Left lung (tissue), 10 donors: ENCODE results near the gene LCN2. TPM values are rescaled to one million over a fixed set of nuclear protein-coding genes. Genes with fewer than 3 reads are reported as not detected.

Source experiments
- ATAC-seq: fragments of 200-7000 bp; cut with Tn5 transposase; one replicate; pipeline ENCODE4 v1.9.1; 2020; ENCODE audit warnings: moderate library complexity
- DNase-seq, 4 donors: peaks; one replicate each; pipeline ENCODE4 v3.0.0-alpha.2; 2013 to 2020
- H3K27ac ChIP-seq, 2 donors: fragments of 200-600 bp; sonication (generic) in 1 of 2; one replicate each; pipeline versions ENCODE4 v1.5.0 to v1.8.0; 2020 to 2021
- H3K27me3 ChIP-seq, 2 donors: fragments of 200-600 bp; sonication (generic) in 1 of 2; one replicate each; pipeline versions ENCODE4 v1.5.0 to v1.8.0; 2020 to 2021
- H3K36me3 ChIP-seq, 2 donors: fragments of 200-600 bp; sonication (generic) in 1 of 2; one replicate each; pipeline versions ENCODE4 v1.5.0 to v1.8.0; 2020 to 2021
- H3K4me1 ChIP-seq, 2 donors: fragments of 200-600 bp; one replicate each; pipeline ENCODE4 v1.8.0; 2021
- H3K4me3 ChIP-seq, 2 donors: fragments of 200-600 bp; sonication (generic) in 1 of 2; one replicate each; pipeline versions ENCODE4 v1.5.0 to v1.8.0; 2020 to 2021; ENCODE audit warnings: mild to moderate bottlenecking in 1 of 2
- H3K9me3 ChIP-seq, 2 donors: fragments of 200-600 bp; sonication (generic) in 1 of 2; one replicate each; pipeline versions ENCODE4 v1.5.0 to v1.8.0; 2020 to 2021
- CTCF ChIP-seq, 2 donors: fragments of 200-600 bp; sonication (generic) in 1 of 2; IDR thresholded peaks; one replicate each; pipeline versions ENCODE4 v1.5.0 to v1.8.0; 2021; ENCODE audit warnings: antibody characterized with exemption in 2 of 2
- intact Hi-C, 2 donors: fragments of 100-400 bp; cut with DNase I; formaldehyde crosslinking; loops; one replicate each; pipeline versions ENCODE4 v1.11.2 to v1.14.2; 2022
- polyA plus RNA-seq, 6 donors: library from polyadenylated mRNA; unstranded; fragments of 120-200 nt; gene quantifications; one replicate each; pipeline ENCODE4 v1.2.1, GENCODE V29; 2013; ENCODE audit not compliant: insufficient read length in 6 of 6
- total RNA-seq, 2 donors: library from RNA; stranded (reverse); fragmentation: NEBNext Ultra II Directional; extraction: Animal tissue kit (Norgen Biotek cat#: 25700); gene quantifications; one replicate each; pipeline ENCODE4 v1.2.1, GENCODE V29; 2021
- donor health status: DM: no; HTN: yes; CAD: no.
- donor health status: DM: no; HTN: no; CAD: no.

LCN2 gene
- total and polyA plus RNA-seq, 8 donors: 1.3 to 155 (median 2.4) TPM

GRCh38 chr9:128190516-128191405 lies 41.5 kb downstream of the LCN2 start:
- intact Hi-C loops: no loop called here

GRCh38 chr9:128191406-128192046 lies 42.3 kb downstream of the LCN2 start, which contains the start of gene CIZ1:
TSS of gene CIZ1 (minus strand) at chr9:128191572. CDS start at chr9:128190857, 715 bp downstream.
- ATAC-seq: peak; percentile 94
- intact Hi-C loops: no loop called here
- Histone ChIP-seq H3K27ac (peak within 1 kb of the TSS; percentile 69 to 85), H3K4me1 (peaks cover 7 to 32% of the 10 kb centered on the region in 2 donors), H3K27me3 (peaks cover 0 to 7% of the 10 kb centered on the region in 2 donors), H3K4me3 (peak within 1 kb of the TSS; percentile 58 to 84), H3K9me3 (no peaks in the 10 kb centered on the region), H3K36me3 (peaks cover 0 to 28% of the 10 kb centered on the region in 2 donors)
- peak; percentile 82 to 98 (median 83) for DNase-seq
- peak; percentile 68 to 82 for TF ChIP-seq CTCF (IDR thresholded peaks at IDR 0.05)

More at GRCh38 chr9:128190516-128191405, 41.5 kb downstream of the LCN2 start:
- H3K27ac ChIP-seq: peak overlapping the region; percentile 69 to 85
- peaks cover 0 to 7% of the 10 kb centered on the region in 2 donors for H3K27me3 ChIP-seq
- peak overlapping the region; percentile 58 to 84 for H3K4me3 ChIP-seq
- H3K9me3 ChIP-seq: no peaks in the 10 kb centered on the region
- ATAC-seq (no peak), DNase-seq (peak in 1 of 4 donors; percentile 10)
- TF ChIP-seq CTCF (IDR thresholded peaks at IDR 0.05): no peak
- peaks cover 7 to 32% of the 10 kb centered on the region in 2 donors for H3K4me1 ChIP-seq
- H3K36me3 ChIP-seq: peaks cover 0 to 34% of the 10 kb centered on the region in 2 donors

DNA sequence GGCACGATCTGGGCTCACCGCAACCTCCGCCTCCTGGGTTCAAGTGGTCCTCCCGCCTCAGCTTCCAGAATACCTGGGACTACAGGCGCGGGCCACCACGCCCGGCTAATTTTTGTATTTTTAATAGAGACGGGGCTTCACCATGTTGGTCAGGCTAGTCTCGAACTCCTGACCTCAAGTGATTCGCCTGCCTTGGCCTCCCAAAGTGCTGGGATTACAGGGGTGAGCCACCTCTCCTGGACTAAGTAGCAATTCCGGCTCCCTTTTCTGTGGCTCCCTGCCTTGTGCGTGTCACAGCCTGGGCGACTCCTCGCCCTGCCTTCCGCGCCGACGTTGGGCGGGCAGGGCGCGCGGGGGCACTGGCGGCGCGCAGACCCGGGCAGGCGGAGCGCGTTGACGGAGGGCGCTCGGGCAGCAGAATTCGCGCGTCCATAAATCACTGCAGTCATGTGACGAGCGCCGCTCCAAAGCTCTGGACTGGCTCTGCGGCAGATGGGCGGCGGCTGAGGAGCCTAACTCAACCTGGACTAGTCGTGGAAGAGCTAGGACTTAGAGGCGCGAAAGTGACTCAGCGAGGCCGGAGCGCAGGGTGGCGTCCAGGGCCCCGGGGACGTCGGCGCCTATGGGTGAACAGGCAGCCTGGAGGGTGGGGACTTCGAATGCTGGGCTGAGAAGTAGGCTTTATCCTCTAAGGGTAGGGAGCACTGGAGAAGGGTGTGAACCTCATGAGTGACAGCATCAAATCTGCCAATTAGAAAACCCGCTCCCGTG lies 43.5 kb downstream of the LCN2 start:
- peak; percentile 56 to 94 (median 76) for DNase-seq
- Histone ChIP-seq H3K27ac (peak overlapping the region; percentile 72 to 85), H3K4me1 (peaks cover 7 to 32% of the 10 kb centered on the region in 2 donors), H3K27me3 (peaks cover 0 to 7% of the 10 kb centered on the region in 2 donors), H3K4me3 (peak overlapping the region; percentile 17 to 84), H3K9me3 (no peaks in the 10 kb centered on the region), H3K36me3 (peaks cover 0 to 19% of the 10 kb centered on the region in 2 donors)
- peak; percentile 76 for ATAC-seq
- TF ChIP-seq CTCF (IDR thresholded peaks at IDR 0.05): peak in 1 of 2 donors; percentile 25
- intact Hi-C loops: no loop called here

- H3K4me3 ChIP-seq: no peak overlapping the region
These were observed 44.3 kb downstream of the LCN2 start for GRCh38 chr9:128193469-128194096.

More at GRCh38 chr9:128193469-128194096, 44.3 kb downstream of the LCN2 start:
- Histone ChIP-seq H3K4me1 (peaks cover 7 to 27% of the 10 kb centered on the region in 2 donors), H3K9me3 (no peaks in the 10 kb centered on the region), H3K27me3 (peaks cover 0 to 7% of the 10 kb centered on the region in 2 donors), H3K36me3 (peaks cover 0 to 13% of the 10 kb centered on the region in 2 donors), H3K27ac (peak overlapping the region in 1 of 2 donors; percentile 85)
- ATAC-seq (no peak), DNase-seq (no peak)
- intact Hi-C loops: no loop called here
- no peak for TF ChIP-seq CTCF (IDR thresholded peaks at IDR 0.05)
